Renal pelvis (tissue), 4 donors: ENCODE measurements around the gene PHF20. TPM values are rescaled to one million over a fixed set of nuclear protein-coding genes. Genes with fewer than 3 reads are reported as not detected.
"Not testable (repeated sequence)": the region's sequence is repeated elsewhere in the genome, so short reads cannot be mapped to it uniquely, and the experiment has no call there.

ENCODE experiments used
- DNase-seq: peaks from one replicate; pipeline ENCODE4 v3.0.0-alpha.2; 2013
- polyA plus RNA-seq, 3 donors: library from polyadenylated mRNA; unstranded; fragments of 120-200 nt; gene quantifications; one replicate each; pipeline ENCODE4 v1.2.1, GENCODE V29; 2013; ENCODE audit not compliant: insufficient read length in 3 of 3

Gene PHF20
- polyA plus RNA-seq, 3 donors = 30.2 to 34.8 (median 32.2) TPM

DNA sequence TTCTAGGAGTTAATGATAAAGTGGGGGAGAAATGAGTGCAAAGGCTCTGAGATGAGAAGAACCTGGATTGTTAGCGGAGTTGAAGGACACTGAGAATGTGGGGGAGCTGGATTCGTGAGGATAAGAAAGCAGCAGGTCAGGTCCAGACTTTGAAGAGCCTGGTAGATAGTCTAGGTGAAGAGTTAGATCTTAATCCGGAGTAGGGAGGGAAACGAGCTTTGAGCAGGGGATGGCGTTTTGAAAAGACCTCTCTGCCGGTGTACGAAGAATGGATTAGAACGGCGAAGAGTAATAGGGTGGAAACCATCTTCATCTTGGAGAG, 487 bp upstream of the PHF20 start:
- DNase-seq = no peak

DNA sequence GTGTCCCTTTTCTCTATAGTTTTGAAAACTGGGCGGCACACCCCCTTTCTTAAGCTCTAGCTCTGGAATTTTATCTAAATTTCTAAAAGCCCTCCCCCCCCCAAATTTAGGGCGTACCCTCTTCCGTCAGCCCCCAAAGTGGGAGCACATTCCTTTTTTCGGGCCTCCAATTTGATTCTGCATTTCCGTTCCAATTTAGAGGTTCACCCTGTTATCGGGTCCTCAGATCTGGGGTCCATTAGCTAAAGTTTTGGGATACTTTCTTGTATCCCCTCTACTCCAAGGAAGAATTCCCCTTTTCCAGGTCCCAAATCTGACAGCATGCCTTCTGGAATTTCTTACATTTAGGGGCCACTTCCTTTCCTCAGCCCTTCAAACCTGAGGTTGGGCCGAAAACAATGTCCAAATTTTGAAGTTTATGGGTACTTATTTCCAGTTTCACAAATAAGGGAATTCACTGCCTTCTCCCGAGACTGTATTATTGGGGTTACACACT, 796 bp downstream of the PHF20 start:
- DNase-seq = no peak

DNA sequence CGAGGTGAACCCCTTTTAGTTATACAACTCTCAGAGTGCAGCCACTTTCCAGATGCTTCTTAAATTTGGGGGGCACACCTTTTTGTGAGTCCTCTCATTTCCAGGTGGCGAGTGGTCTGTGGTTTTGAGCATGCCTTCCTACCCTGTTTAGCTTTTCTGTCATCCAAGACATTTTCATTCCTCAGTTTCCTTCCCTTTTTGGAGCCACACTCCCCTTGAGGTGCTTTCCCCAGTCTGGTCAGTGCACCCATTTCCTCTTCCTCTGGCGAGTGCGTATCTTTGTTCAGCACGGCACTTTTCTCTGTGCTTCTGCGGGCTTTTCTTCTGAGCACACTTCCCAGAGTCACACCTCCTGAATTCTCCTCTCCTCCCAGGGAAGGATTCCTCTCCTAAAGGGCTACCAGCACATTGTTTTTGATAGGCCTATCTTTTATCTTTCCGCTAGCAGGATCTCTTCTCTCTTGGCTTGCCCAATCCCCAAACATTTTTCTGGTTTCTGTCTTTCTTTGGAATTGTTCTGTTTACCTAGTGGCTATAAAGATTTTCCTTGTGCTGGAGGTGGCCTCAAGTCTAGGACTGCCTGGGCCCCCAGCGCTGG, 1.4 kb downstream of the PHF20 start:
- no peak for DNase-seq

DNA sequence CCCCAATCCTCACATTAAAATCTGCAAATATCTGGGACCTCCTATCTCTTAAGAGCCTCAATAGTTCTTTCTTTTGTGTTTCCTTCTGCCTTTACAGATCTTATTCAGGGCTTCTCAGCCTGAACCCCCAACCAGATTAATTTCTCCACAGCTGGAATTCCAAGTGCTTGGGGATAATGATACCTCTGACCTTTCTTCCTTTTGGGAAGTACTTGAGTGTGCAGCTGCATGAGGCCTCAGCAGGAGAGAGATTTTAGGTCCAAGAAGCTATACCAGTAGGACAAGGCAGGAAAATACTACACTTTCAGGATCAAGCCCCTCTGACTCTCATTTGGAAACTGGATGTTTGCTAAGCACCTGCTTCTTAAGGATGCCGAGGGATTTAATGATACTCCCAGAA, 2.6 kb downstream of the PHF20 start:
- no peak for DNase-seq

DNA sequence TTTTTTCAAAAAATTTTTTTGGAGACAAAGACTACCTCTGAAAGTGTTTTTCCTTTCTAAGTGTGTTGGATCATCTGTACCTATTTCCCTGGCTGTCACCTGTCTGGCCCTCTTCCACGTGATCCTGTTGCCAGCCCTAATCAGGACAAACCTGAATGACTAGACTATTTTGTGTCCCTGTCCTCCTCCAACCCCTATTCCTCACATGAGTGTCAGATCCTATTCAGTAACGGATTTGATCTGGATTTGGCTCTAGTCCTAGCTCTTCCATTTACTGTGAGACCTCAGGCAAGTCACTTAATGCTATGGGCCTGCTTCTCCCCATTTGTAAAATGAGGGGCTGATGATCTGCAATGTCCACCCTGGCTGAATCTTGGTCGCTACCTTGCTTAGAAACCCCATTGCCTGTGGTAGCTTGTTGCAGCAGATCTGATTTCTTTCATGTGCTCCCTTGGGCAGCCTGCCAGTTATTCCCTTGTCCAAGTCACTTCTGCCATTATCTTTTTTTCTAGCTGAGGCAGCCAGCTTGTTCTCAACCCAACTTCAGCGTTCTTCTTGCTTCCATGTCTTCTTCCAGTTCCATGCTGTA, 4.8 kb downstream of the PHF20 start:
- DNase-seq = no peak

DNA sequence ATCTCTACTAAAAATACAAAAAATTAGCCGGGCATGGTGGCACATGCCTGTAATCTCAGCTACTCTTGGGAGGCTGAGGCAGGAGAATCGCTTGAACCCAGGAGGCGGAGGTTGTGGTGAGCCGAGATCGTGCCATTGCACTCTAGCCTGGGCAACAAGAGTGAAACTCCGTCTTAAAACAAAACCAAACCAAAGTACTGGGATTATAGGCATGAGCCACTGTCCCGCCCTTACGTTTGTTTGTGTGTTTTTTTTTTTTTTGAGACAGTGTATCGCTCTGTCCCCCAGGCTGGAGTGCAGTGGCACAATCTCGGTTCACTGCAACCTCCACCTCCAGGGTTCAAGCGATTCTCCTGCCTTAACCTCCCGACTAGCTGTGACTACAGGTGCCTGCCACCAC, 12.0 kb downstream of the PHF20 start:
- not testable (repeated sequence) for DNase-seq

DNA sequence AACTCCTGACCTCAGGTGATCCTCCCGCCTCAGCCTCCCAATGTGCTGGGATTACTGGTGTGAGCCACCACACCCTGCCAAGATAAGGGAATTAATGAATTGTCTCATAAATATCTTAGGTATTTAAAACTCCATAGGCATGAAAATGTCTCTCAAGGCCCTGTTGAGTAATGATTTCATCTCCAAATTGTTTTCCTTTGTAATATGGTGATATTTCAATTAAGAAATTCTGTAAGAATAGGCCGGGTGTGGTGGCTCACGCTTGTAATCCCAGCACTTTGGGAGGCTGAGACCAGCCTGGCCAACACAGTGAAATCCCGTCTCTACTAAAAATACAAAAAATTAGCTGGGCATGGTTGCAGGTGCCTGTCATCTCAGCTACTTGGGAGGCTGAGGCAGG, 13.7 kb downstream of the PHF20 start:
- DNase-seq = not testable (repeated sequence)

DNA sequence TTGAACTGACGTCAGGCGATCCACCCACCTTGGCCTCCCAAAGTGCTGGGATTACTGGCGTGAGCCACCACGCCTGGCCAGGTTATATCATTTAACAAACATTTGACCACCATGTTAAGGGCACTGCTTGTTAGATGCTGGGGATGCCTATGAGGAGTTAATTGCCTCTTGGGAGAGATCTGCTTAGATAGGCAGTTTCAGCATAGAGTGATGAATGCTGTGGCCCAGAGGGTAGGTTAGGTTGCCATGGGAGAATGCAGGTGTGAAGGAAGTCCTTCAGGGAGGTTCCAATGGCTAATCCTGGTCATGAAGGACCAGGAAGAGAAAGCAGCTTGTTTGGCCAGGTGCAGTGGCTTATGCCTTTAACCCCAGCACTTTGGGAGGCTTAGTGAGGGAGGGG, 17.0 kb downstream of the PHF20 start:
- no peak for DNase-seq

DNA sequence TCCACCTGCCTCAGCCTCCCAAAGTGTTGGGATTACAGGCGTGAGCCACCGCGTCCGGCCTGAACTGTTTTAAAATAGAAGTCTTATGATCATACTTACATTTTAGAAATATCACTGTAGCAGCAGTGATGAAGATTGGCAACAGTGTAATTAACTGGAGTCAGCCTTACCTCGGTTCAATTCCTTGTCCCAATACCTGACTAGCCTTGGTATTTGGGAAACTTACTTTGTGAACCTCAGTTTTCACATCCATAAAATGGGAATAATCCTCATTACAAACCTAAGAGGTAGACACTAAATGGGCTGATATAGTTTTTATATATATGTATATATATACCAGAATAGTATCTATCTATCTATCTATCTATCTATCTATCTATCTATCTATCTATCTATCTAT, 19.3 kb downstream of the PHF20 start:
- no peak for DNase-seq

DNA sequence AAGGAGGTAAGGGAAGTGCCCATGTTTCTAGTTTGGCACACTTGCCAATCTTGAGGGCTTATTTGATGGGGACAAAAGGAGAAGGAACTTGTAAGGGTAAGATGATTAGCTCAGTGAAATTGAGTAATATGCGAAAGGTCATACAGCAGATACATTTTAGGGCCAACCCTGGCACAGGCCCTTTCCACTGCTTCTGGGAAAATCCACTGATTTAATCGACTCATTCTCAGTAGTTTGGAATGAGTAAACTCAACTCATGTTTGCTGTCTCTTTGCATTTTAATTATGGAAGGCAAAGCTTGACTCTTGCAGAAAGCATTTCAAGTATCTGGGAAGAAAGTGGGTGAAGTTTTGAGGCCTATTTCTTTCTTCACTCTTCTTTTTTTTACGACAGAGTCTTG, 20.0 kb downstream of the PHF20 start:
- DNase-seq = no peak

DNA sequence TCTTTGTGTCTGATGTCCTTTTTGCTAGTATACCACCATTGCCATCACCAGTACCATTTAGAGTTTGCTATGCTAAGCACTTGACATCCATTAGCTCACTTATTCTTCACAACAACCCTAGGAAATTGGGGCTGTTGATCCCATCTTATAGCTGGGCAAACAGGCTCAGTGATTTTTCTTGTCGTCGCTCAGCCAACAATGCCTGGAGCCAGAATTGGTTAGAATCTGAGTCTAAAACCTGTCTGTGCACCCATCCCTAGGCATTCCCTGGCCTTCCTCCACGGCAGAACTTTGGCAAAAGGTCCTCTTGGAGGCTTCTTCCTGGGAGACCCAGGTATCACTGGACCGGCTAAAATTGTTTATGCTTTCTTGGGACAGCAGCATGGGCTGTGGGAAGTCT, 20.9 kb downstream of the PHF20 start:
- no peak for DNase-seq

DNA sequence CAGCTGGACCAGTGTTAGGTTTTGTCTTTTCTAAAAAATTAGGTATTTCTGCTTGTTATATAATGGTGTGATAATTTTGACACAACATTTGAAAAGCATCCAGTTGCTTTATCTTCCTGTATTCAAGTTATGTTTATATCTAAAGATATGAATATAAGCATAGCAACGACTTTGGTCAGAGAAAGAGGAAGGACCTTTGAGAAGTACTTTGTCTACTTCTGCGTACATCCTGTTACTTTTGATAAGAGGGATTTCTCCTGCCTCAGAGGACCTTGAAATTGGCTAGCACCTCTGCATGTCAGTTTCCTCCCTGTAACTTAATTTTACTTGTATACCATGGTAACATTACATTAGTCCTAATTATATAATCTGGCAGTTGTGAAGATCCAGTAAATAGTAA, 24.8 kb downstream of the PHF20 start:
- no peak for DNase-seq

DNA sequence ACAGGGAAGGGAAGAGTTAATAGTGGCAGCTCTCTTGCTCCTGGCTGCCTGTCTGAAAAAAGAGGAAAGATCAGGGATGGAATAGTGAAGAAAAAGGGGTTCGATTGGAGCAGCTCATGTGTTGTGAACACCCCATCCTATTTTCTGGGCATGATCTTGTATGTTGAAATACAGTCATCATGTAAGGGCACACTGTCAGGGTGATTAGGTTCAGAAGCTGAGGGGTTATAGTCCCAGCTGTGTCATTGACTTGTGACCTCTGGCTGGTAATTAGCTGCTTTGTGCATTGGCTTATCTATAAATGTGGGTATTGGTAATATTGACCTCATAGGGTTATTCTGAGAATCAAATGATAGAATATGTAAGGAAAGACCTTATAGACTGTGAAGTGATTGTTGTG, 30.1 kb downstream of the PHF20 start:
- DNase-seq = no peak

DNA sequence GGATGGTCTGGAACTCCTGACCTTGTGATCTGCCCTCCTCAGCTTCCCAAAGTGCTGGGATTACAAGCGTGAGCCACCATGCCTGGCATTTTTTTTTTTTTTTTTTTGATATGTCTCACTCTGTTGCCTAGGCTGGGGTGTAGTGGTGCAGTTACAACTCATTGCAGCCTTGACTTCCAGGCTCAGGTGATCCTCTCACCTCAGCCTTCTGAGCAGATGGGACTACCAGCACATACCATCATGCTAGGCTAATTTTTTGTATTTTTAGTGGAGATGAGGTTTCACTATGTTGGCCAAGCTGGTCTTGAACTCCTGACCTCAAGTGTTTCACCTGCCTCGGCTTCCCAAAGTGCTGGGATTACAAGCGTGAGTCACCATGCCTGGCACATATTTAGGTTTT, 34.3 kb downstream of the PHF20 start:
- DNase-seq = no peak

DNA sequence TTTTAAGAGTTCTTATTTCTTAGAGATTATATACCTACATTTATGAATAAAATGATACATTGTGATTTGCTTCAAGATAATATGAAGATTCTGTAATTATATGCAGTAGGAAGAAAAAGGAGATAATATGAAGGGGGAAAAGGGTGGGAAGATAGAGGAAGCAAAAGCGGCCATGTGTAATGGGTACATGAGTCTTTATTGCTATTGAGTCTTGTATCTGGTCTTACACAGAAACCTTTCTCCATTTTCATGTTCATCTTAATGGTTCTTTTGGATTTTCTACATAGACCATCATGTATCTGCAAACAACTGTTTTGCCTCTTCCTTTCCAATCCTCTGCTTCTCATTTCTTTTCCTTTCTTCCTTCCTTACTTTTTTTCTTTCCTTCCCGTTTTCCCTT, 36.1 kb downstream of the PHF20 start:
- no peak for DNase-seq

DNA sequence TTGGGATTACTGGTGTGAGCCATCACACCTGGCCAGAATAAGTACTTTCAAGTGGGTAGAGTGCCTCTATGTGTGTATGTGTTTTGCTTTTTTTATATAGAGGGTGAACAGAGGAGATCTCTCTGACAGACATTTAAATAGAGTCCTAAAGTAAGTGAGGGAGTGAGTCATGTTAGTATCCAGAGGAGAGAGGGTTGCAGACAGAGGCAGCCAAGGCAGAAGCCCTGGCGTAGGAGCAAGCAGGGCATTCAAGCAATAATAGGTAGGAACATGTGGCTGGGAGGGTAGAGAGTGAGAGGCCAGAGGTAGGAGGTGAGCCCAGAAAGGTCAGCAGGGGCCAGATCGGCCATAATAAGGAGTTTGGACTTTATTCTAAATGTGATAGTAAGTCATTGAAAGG, 48.9 kb downstream of the PHF20 start:
- DNase-seq = no peak

DNA sequence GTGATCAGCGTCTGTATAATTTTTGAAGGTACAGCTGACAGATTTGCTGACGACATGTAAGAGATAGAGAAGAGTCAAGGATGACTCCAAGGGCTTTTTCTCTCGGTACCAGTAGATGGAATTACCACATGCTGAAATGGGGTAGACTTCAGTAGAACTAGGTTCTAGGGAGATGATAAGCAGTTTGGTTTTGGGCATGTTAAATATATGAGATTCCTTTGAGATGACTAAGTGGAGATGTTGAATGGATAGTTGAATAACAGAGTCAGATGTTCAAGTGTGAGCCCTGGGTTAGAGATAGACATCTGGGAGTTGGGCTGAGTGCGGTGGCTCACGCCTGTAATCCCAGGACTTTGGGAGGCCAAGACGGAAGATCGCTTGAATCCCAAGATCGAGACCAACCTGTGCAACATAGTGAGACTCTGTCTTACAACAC, 50.0 kb downstream of the PHF20 start:
- DNase-seq = no peak

DNA sequence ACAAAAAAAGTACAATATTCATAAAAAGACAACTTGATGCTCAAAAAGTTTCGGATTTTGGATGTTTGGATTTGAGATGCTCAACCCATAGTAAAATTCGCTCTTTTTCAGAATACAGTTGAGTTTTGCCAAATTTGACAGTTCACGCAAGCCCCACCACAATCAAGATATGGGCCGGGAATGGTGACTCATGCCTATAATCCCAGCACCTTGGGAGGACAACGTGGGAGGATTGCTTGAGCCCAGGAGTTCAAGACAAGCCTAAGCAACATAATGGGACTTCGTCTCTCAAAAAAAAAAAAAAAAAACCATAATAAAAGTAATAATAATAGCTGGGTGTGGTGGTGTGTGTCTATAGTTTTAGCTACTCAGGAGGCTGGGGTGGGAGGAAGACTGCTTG, 51.3 kb downstream of the PHF20 start:
- no peak for DNase-seq

DNA sequence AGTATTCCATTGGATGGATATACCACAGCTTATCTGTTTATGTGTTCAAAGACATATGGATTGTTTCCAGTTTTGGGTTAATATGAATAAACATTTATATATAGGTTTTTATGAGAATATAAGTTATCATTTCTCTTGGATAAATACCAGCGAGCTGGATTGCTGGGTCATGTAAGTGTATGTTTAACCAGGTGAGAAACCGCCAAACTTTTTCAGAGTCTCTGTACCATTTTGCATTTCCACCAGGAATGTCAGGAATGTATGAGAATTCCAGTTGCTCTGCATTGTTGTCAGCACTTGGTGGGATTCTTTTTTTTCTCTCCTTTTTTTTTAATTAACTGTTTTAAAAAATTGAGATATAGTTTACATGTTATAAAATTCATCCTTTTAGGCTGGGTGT, 52.1 kb downstream of the PHF20 start:
- no peak for DNase-seq

DNA sequence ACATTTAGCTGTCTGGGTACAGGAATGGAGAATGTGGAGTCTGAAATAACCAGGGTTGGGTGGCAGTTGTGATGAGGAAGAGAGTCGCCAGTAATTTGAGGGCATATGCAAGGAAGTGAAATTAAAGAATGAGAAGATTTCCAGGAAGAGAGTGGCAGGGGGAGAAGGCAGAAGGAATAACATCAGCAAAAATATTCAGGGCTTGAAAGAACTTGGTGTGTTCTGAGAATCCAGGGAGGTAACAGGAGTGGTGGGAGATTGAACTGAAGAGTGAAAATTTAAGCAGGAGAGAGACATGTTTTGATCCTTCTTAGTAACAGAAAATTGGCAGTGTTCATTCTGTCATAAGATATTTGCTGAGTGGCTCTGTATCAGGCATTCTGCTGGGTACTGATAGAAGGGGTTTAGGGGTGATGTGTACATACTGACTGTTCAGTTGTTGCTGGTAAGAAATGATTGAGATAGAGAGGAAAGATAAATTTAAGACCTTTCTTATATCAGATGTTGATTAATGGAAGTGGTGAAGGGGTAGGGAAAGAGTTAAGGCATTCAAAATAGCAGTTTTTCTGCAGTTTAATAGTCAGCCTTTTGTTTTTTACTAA, 54.7 kb downstream of the PHF20 start:
- DNase-seq = no peak

DNA sequence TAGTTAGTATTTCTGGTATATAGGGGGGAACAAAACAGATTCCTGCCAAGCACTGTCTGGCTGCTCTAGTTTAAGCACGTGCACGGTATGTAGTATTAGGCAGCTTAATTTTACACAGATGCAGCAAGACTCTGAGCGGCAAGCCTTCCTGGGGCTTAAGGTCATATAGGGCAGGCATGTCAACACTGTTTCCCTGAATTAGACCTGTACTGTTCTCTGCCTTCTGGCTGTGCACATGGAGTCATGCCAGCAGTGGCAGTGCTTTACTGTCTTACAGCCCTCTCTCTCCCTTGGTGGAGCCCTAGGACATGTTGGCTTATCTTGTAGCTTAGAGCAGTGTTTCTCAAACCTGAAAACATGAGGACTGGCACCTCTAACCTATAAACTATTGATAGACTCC, 56.6 kb downstream of the PHF20 start:
- DNase-seq = no peak

DNA sequence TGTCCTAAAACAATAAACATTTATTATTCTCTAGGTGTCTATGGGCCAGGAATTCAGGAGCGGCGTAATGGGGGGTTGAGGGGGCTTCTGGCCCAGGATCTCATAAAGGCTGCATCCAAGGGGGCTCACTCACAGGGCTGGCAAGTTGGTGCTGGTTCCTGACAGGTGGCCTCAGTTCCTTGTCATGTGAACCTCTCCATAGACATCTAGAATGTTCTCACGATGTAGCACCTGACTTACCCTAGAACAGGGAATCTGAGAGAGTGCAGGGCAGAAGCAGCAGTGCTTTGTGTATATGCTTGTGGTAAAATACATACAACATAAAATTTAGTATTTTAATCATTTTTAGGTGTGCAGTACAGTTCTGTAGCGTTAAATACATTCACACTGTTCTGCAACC, 57.1 kb downstream of the PHF20 start:
- no peak for DNase-seq

DNA sequence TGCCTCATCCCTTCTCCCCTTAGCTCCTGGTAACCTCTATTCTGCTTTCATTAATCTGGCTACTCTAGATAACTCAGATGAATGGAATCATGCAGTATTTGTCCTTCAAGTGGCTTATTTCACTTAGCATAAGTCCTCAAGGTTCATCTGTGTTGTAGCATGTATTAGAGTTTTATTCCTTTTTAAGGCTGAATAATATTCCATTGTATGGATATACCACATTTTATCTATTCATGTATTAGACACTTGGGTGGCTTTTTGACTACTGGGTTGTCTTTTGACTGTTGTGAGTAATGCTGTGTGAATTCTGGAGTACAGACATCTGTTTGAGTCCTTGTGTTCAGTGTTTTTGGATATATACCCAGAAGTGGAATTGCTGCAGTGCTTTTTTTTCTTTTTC, 58.4 kb downstream of the PHF20 start:
- no peak for DNase-seq

DNA sequence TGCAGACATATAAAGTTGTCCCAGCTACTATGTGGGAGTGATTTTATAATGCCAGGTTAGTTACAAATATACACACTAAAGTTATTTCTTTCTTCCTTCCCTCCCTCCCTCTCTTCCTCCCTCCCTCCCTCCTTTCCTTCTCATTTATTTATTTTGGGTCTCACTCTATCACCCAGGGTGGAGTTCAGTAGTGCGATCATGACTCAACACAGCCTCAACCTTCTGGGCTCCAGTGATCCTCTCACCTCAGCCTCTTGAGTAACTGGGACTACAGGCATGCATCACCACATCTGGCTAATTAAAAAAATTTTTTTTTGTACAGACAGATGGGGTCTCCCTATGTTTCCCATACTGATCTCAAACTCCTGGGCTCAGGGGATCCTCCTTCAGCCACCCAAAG, 59.2 kb downstream of the PHF20 start:
- no peak for DNase-seq
